ENCODE measurements around the gene RNF208.

Gene RNF208

GRCh38 chr9:137206602-137207001 lies 15.4 kb downstream of the RNF208 start:
- DNase-seq = no peak

GRCh38 chr9:137205126-137206069 lies 16.6 kb downstream of the RNF208 start, which contains the start of the genes NDOR1 and TMEM203:
TSS of gene NDOR1 (plus strand) at chr9:137205700. CDS start at chr9:137205778, 78 bp downstream.
TSS of gene TMEM203 (minus strand) at chr9:137205648. CDS start at chr9:137205414, 234 bp downstream.
- DNase-seq = peak; percentile 99

DNA sequence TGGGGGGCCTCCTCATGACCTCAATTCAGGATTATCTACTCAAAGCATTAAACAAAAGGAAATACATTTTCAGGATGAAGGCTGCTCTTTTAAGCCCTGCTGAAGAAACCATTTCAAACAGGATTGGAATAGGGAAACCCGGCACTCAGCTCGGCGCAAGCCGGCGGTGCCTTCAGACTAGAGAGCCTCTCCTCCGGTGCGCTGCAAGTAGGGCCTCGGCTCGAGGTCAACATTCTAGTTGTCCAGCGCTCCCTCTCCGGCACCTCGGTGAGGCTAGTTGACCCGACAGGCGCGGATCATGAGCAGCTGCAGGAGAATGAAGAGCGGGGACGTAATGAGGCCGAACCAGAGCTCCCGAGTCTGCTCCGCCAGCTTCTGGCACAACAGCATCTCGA lies 17.3 kb downstream of the RNF208 start:
- peak; percentile 47 for DNase-seq

GRCh38 chr9:137202966-137203365 lies 19.1 kb downstream of the RNF208 start:
- DNase-seq = no peak

- peak; percentile 41 for DNase-seq
Observed at GRCh38 chr9:137201205-137201868, 20.7 kb downstream of the RNF208 start.

- DNase-seq = peak; percentile 100
Observed at GRCh38 chr9:137200311-137201204, 21.5 kb downstream of the RNF208 start, which contains the start of gene TPRN. TSS of gene TPRN (minus strand) at chr9:137200741. CDS start at chr9:137200711, 30 bp downstream.

DNA sequence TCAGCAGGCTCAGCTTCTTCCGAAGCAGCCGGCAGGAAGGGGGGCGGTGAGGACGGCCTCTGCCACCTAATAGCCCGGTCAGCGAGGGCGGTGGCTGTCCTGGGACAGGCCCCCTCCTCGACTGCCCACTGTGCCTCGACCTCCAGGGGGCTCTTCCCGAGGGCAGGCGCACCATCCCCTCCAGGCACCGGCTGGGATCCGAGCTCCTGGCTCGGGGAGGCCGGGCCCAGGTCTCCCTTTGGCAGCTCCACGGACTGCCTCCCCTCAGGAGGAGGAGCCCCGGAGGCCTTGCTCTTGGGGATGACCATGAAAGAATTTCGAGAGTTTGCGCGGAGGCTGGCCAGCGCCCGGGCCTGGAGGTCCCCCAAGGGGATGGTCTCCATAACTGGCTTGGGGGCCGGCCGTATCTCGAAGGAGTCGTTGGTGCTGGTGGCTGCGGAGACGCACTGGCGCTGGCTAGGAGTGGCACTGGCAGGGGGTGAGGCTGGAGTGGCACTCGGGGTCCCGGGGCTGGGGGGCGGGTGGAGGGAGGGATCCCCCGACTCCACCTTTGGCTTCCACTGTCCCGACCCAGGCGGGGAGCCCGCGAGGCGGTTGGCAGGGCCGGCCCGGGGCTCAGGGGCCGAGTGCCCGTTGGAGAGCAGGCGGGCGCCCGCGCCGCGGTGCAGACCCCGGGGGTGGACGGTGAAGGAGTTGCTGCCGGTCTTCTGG lies 22.5 kb downstream of the RNF208 start:
- peak; percentile 47 for DNase-seq

DNA sequence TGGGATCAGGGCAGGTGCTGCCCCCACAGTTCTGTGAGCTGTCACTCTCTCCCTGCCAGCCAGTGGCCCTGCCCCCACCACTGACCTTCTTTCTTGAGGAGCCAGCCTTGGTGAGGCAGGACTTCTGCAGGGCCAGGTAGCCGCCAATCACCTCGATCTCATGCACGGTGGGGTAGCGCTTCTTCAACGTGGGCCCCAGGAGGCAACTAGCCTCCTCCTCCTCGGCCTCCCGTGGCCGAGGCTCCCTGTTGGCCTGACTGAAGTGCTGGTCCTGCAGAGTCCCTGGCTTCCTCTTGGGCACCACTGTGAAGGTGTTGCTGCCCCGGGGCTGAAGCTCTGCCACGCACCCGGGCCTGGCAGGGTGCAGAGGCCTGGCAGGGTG lies 23.1 kb downstream of the RNF208 start:
- peak; percentile 41 for DNase-seq

DNA sequence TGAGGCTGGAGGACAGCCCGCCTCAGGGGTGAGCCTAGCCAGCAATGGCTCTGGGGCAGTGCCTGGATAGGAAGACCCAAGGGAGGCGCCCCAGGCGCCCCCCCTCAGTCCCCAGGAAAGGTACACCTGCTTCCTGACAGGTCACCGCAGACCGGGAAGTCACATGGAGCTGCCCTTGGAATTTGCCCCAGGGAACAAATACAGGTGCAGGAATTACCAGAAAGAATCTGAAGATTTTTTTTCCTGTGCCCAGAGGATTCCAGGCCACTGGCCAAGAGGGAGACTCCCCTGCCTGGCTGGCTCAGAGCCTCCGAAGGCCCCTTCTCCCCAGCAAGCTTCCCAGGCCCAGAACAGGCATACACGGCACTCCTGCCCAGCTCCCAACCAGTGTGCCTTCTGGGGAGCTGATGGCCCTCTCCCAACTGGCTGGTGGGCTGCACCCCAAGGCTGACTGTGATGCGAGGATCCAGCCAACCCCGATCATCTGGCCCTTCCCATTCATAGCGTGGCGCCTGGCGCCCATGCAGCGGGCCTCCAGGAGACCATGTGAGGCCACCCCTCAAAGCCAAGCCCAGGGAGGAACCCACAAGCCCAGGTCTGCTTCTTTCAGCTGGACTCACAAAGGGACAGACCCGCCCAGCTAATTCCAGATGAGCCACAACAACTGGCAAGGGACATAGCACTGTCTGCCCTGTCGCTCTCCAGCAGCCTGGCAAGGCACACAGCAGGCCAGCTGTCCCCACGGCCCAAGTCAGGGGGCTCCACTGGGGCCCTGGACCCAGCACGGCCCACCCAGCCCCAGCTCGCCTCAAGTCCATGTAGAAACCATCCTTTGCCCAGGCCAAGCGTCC lies 23.8 kb downstream of the RNF208 start:
- peak; percentile 37 for DNase-seq

GRCh38 chr9:137195525-137196220 lies 26.4 kb downstream of the RNF208 start:
- DNase-seq = no peak

DNA sequence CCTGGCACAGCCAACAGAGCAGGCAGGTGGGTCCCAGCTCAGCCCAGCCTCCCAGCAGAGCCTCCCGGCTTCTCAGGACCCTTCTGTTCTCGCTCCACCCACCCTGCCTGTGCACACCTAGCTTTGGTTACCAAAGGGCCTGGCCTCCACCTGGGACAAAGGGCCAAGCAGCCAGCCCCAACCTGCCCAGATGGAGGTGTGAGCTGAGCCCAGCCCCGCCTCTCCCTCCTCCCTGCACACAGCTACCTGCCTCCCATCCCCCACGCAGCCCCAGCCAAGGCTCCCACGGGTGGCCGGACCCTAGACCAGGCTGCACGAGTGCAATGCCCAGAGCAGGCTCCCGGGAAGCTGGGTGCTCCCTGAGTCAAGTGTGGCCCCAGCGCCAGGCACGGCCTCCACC lies 27.1 kb downstream of the RNF208 start:
- DNase-seq = no peak

GRCh38 chr9:137194388-137194787 lies 27.7 kb downstream of the RNF208 start:
- DNase-seq = no peak

- no peak for DNase-seq
Observed at GRCh38 chr9:137193771-137194170, 28.3 kb downstream of the RNF208 start.

DNA sequence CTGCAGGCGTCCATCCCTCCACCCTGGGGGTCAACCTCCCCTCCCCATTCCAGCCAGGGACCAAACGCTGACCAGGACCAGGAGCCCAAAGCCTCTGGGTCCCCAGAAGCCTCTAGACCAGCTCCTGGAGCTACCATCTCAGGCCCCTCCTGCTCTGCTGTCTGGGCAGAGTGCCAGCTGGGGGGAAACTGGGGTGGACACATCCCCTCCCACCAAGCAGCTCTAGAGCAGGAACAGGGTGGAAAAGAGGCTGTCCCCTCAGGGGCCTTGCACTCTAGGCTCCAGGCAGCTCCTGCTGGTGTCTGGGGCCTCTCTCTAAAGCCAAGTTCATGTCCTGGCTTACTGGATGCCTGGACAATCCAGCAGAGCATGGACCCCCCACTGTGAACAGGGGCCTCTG lies 29.2 kb downstream of the RNF208 start:
- DNase-seq = no peak

DNA sequence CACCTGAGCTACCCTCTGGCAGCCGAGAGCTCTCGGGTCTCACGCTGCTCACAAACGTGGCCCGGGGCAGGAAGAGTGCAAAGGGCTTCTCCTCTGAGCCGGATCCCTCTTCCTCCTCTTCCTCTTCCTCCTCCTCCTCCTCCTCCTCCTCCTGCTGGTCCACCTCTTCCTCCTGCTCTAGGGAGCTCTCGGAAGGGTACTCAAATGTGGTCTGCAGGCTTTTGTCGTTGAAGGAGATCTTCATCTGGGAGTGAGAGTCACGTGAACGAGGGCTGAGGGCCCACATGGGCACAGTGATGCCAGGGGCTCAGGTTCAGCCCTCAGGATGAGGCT lies 29.6 kb downstream of the RNF208 start:
- DNase-seq = no peak

- DNase-seq = no peak
Observed at GRCh38 chr9:137191691-137192447, 30.2 kb downstream of the RNF208 start.

GRCh38 chr9:137191245-137191644 lies 30.8 kb downstream of the RNF208 start:
- DNase-seq = no peak

DNA sequence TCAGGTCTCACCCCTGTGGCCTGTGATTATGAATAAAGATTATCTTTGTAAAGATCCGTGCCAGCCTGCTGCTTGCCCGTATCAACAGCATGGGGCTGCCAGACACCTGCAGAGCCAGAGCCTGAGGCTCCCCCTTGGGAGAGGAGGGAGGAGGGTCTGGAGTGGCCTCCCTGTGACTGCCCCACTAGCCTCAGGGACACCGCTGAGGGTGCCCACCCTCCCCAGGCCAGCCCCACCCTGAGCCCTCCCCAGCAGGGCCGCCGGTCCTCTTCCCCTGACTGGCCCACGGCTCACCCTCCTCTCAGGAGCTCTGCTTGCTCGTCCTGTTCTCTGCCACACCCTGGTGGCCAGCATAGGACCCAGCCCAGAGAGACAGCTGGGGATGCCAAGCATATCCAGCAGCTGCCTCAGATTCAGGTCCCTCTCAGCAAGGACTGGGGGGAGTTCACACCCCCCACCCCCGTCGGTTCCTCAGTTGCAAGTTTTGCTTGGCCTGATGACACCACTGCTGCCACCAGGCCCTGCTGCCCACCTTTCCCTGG lies 31.7 kb downstream of the RNF208 start:
- peak; percentile 35 for DNase-seq

All from 8988T (cell line).